ENCODE measurements around the gene GLIS2.
"Not testable (repeated sequence)": the region's sequence is repeated elsewhere in the genome, so short reads cannot be mapped to it uniquely, and the experiment has no call there.

Gene GLIS2

DNA sequence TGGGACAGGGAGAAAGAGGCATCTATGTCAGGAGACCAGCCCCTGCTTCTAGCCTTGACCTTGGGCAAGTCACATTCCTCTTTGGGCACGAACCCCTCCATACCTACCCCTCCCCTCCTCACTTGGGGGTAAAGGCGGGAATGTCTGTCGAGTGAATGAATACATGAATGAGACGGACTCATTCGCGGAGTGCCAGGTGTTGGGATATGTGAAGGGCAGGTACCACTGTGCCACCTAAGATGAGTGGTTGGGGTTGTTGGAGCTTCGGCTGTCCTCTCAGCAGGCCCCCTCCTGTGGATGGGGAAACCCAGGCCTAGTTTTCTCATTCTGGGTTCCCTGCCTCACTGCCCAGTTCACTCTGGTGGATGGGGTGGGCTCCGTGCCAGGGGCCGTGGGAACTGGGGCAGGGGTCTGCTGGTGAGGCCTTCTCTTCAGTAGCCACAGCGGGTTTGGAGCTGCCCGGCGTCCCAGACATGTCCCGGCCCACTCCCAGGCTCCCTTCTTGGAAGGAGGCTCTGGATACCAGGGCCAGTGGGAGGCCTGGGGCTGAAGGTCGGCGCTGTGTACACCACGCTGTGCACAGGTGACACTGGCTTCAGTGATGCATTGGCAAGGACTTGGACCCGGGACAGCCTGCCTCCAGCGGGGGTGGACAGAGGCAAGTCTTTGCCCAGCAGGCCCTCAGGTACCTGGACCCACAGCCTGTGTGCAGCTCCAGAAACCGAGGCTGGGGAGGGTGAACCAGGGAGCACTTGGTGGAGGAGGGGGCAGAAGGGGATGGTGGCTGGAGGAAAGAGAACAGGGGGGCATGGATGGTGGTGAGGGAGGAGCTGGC is 5.6 kb downstream of the GLIS2 start:
- DNase-seq, result no peak

DNA sequence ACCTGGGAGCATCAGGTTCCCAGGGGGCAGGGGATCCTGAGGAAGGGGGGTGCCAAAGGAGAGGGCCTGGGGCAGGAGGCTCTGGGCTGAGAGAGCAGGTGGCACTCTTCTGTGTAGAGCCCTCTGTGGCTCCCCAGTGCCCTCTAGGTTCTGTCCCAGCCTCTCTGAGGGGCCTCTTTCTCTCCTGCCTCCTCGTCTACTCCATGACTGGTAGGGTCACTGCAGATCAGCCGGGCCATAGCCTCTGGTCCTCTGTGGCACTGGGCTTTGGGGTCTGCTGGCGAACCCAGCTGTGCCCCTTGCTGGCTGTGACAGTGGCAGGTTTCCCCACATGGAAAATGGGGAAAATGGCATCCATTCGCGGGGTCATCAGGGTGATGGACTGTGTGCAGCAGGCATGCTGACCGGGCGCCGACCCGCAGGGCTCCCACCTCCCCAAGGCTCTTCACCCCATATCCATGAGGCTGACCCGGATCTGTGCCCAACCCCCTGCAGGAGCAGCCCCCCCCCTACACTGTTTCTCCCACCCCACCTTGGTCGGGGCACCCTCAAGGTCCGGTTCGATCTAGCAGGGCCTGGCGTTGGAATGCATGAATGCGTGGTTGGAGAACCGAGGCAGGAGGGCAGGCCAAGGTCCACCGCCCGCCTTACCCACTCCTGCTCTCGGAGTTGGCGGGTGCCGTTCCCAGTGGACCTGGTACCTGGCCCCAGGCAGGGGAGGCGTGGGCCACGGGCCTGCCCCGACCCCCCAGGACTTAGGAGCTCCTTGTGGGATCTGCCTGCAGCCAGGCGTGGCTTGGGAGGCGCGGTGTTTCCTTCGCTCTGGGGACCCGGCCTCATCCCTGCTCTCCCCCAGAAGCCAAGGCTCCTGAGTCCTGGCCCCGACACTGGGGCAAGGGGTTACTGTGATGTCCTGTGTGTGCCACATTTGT is 6.5 kb downstream of the GLIS2 start:
- DNase-seq, result no peak

DNA sequence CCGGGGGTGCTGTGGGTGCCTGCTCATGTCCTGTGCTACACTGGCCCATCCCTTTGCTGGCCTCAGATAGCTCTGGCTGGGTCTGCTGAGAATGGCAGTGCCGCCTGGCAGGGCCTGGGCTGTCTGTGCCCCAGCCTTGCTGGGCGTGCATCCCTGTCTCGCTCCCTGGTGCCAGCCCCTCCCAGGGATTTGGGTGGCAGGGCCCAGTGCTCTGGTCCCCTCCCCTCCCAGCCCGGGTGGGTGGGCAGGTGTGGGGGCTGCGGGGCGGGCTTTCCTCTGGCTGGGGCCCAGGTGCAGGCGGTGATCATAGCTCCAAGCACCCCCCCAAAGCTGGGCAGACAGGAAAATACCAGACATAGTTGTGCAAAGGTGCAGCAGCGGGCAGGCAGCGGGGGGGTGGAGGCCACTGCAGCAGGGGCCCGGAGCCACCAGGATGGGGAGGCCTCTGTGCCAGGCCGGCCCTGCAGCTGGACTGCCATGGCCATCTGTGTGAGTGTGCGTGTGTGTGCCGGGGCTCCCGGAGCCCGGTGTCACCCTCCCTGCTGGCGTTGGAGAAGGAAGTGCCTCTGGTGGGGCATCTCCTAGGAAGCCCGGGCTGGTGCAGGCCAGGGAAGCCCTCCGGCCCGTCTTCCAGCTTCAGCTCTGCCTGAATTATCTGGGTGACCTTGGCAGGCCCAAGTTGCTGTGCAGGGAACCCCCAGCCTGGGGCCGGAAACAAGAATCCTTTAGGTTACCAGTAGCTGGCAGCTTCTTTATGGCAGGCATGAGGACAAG is 7.4 kb downstream of the GLIS2 start:
- no peak for DNase-seq

DNA sequence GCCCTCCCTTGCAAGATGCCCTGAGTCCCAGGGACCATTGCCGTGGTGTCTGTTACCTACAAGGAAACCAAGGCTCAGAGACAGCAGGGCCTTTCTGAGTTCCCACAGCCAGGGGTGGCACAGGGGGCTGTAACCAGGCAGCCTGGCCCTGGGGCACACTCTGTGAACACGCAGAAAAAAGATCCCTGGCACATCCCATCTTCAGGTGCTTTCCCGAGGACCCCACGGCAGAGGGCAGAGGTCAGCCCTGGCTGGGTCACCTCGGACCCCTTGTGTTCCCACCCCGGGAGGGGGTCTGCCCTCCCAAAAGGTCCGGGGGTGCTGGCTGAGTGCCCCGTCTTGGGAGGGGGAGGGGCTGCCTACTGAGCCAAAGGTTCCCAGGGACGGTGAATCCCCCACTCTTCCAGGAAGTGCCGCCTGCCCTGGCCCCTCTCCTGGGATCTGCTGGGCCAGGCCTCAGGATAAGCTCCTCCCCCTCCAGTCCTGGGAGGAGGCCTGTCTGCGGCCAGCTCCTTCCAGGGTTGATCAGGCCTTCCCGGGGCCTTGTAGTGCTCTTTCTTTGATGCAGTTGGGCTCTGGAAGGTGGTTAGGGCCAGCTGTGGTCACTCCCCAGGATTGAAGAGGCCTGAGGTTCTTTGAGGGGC is 8.1 kb downstream of the GLIS2 start:
- no peak for DNase-seq

DNA sequence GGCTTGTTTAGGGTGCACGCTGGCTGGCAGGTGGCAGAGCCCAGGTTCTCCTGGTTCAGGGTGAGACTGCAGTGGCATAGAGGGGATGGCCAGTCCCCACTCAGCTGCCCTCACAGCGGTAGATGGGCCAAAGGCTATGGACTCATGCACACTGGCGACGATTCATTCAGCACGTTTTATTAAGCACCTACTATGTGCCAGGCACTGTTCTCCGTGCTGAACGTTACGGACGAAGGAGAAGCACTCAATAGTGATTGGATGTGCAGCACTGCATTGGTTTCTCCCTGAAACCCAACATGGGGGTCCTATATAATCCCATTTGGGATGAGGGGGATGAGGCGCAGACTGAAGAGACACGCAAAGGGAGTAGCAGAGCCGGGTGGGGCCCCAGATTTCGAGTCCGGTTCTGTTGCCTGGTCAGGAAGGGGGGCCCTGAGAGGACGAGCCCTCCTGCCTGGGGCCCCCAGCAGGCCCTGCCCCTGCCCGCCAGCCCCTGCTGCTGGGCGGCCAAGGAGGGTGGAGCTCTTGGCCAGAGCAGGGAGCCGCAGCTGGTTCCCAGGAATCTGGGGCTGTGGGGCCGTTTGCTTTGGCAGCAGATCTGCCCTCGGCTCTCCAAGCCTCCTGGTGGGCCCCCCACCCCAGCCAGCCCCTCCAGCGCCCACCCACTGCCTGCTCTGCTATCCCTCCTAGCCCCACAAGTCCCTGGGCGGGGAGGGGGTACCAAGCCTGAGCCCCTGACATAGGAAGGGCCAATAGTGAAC is 8.8 kb downstream of the GLIS2 start:
- DNase-seq, result no peak

DNA sequence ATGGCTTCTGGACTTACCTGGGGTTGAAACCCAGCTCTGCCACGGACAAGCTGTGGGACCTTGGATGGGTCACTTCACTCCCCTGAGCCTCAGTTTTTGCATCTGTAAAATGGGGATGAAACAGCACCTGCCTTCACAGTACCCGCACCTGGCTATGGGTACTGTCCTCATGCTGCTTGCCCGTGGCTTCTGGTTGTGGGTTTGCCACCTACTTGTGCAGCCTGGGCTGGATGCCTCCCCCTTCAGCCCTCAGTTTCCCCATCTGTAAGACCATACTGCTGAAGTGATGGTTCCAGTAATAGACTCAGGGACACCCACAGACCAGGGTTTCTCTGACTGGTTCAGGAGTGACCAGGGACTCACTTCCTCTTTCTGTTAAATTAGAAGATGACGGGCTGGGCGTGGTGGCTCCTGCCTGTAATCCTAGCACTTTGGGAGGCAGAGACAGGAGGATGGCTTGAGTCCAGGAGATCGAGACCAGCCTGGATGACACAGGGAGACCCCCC is 9.4 kb downstream of the GLIS2 start:
- no peak for DNase-seq

DNA sequence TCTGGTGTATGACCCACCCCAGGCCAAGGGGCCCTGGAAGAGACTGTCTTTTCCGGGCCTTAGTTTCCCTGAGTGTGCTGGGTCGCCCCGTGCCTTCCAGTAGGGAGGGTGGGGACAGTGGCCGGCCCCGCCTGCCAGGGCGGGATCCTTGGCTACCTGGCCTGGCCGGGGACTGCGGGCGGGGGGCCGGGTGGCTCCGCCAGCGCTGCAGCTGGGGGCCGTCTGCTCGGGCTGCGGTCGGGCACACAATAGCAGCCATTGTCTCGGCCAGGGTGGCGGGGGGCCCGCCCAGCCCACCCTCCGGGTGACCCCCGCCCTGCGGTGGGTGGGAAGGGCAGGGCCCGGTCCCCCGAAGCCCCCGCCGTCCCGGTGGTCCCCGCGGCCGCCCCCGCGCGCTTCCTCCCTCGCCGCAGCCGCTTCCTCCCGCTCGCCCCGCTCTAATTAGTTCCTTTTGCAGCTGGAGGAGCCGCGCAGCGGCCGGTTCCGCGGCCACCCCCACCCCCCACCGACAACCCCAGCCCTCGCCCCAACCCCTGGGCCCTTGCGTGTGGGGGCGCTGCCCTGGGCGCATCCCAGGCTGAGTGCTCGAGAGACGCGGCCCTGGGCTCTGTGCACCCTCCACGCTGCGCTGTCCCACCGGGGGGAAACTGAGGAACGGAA is 11.6 kb downstream of the GLIS2 start:
- no peak for DNase-seq

DNA sequence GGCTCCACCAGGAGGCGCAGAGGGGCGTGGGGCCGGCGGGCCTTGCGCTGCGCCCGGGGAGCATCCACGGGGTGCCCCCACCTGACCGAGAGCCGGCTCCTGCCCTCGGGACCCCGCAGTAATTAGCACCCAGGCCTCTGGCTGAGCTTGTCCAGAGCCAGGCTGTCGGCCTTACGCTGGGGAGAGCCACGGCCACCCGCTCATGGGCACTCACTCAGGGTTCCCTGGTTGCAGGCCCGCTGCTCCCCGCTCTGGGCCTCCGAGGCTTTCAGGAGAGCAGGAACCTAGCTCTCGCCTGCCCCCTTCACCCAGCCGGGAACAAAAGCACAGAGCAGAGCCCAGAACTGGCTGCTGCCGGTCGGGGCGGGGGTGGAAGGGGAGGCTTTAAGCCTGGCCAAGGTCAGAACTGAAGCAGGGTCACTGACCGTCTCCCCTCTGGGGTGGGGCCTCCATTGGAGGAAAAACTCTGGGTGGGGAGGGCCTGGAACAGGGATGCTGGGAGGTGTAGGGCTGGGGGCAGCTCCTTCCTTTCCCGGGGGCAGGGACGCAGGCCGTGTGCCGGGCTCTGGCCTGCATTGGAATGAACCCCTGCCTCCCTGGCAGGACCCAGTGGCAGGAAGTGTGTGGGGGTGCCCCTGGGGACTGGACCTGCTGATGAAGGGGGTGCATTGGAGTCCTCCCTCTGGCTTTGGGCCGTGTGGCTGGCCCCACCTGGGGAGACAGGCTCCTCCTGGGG is 12.3 kb downstream of the GLIS2 start:
- peak; percentile 67 for DNase-seq

DNA sequence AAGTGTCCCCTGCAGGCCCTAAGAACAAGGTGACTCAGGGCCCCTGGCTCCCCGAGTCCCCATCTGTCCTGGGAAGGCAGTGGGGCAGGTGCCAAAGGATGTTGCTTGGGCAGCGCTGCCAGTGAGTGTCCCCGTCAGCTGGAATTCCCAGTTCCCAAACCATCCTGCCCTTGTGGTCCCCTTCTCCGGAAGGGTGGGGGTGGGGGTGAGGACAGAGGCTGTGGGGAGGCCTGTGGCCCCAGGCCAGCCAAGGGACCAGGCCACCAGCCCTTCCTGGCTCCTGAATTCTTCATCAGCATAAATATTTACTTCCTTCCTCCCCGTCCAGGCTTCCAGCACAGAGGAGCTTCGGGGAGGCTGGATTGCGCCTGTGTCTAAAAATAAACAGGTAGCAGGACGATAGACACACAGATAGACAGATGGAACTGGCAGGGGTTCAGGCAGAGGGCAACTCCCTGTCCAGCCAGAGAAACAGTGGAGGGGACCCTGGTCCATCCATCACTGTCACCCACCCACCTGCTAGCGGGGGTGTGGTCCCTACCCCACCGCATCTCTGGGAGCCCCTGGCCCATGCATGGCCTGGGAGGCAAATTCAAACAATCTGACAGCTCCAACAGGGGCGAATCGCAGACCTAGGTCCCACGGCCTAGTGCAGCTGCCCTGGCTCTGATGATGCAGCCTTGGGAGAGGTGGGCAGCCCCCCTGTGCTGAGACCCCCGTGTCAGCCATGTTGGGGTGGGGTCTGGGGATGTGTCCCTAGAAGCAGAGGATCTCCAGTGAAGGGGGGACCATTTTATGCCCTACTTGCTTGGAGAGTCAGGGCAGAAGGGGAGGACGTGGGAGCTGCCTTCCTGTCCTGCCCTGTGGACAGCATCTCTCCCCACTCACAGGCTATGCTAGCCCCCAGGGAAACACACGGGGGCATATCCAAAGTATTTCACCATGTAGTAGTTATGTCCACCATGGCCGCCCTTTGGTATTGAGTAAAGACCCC is 13.2 kb downstream of the GLIS2 start:
- DNase-seq, result no peak

DNA sequence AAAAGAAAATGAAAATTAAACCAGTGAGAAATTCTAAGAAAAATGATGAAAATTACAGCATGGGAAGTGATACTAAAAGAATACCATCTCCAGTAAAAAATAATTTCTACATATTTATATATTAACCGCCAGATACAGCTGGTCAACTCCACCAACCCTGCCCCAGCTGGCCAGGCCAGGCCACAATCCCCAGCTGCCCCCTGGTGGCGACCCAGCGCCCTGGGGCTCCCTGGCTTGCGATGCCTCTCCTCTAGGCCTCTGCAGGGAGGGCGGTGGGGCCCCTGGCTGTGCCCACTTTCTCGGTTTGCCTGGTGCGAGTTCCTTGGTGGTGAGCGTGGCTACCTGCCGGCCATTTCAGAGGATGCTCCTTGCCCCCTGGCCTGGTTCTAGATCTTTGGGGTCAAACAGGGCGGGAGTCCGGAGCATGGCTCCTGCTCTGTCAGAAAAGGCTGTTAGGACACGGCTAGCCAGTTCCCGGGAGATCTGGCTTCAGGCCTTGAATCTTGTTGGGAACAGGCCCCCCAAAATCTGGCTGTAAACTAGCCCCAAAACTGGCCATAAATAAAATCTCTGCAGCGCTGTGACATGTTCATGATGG is 14.5 kb downstream of the GLIS2 start:
- peak; percentile 5 for DNase-seq

DNA sequence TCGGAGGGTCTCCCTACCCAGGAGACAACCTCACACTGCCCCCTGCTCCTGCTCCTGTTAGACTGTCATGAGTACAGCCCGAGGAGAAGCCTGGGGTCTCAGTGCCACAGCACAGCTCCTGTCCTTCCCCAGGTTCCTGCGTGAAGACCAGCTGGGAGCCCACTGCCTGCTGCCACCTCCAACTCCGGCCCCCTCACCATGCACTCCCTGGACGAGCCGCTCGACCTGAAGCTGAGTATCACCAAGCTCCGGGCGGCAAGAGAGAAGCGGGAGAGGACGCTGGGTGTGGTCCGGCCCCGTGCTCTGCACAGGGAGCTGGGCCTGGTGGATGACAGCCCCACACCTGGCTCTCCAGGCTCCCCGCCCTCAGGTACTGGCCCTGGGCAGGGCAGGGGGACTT is 16.2 kb downstream of the GLIS2 start:
- DNase-seq, result no peak

DNA sequence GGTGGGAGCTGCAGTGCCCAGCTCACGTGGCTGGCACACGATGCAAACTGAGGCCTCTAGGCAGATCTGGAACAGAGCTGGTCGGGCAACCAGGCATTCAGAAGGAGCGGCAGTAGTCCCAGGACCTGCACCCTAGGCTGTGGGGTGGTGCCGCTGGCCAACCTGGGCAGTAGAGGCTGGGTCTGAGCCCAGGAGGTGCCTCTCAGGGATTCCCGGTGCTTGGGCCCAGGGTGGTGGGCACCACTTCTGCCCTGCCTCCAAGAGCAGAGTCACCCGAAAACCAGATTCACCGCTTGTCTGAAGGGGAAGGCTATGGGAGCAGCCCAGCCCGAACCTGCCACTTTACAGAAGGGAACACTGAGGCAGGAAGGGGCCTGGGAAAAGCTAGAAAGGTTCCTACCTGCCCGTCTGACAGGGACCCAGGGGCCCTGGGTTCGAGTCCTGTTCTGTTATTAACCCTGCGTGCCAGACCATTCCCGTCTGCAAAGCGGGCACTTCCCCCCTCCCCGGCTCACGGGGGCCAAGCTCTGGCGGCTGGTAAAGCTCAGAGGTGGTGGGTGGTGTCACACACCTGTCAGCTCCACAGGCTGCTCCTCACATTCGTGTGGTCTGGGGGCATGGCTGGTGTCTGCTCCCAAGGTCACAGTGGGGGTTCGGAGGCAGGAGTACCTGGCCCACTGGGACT is 16.9 kb downstream of the GLIS2 start:
- DNase-seq, result no peak

DNA sequence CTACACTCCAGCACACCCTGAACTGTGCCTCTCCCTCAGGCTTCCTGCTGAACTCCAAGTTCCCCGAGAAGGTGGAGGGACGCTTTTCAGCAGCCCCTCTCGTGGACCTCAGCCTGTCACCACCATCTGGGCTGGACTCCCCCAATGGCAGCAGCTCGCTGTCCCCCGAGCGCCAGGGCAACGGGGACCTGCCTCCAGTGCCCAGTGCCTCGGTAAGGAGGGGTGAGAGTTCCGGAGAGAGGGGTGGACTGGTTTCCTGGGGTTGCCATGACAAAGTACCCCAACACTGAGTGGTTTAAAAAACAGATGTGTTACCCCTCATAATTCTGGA is 17.4 kb downstream of the GLIS2 start:
- DNase-seq, result no peak

DNA sequence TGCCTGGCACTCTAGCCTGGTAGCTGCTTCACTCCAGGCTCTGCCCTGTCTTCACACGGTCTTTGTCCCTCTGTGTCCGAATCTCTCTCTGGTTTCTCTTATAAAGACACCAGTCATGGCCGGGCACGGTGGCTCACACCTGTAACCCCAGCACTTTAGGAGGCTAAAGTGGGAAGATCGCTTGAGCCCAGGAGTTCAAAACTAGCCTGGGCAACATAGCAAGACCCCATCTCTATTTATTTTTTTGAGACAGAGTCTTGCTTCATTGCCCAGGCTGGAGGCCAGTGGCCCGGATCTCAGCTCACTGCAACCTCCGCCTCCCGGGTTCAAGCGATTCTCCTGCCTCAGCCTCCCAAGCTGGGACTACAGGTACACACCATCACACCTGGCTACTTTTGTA is 17.8 kb downstream of the GLIS2 start:
- DNase-seq, result not testable (repeated sequence)

DNA sequence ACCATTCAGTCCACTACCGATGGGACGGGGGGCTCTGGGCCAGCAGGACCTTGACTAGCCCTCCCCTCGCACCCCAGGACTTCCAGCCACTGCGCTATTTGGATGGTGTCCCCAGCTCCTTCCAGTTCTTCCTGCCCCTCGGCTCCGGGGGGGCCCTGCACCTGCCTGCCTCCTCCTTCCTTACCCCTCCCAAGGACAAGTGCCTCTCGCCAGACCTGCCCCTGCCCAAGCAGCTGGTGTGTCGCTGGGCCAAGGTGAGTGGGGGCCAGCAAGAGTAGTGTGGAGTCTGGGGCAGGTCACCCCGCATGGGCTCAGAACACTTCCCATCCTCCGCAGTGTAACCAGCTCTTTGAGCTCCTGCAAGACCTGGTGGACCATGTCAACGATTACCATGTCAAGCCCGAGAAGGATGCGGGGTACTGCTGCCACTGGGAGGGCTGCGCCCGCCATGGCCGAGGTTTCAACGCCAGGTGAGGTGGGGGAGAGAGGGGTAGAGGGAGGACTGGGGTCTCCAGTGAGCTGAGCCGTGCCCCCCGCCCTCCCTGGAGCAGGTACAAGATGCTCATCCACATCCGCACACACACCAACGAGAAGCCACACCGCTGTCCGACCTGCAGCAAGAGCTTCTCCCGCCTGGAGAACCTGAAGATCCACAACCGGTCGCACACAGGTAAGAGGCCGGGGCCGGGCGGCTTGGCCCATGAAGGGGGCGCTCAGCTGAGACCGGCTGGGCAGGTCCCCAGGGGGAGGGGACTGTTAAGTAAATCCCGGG is 19.0 kb downstream of the GLIS2 start:
- no peak for DNase-seq

DNA sequence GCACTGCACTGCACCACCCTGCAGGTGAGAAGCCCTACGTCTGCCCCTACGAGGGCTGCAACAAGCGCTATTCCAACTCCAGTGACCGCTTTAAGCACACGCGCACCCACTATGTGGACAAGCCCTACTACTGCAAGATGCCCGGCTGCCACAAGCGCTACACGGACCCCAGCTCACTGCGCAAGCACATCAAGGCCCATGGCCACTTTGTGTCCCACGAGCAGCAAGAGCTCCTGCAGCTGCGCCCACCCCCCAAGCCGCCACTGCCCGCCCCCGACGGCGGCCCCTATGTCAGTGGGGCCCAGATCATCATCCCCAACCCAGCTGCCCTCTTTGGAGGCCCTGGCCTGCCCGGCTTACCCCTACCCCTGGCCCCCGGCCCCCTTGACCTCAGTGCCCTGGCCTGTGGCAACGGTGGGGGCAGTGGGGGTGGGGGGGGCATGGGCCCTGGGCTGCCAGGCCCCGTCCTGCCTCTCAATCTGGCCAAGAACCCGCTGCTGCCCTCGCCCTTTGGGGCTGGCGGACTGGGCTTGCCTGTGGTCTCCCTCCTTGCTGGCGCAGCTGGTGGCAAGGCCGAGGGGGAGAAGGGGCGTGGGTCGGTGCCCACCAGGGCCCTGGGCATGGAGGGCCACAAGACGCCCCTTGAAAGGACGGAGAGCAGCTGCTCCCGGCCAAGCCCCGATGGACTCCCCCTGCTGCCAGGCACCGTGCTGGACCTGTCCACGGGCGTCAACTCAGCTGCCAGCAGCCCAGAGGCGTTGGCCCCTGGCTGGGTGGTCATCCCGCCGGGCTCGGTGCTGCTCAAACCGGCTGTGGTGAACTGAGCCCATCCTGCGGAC is 21.1 kb downstream of the GLIS2 start:
- no peak for DNase-seq

Data from NCI-H1092 (cell line).